ENCODE data around the gene TPPP.
"Not testable (repeated sequence)": the region's sequence is repeated elsewhere in the genome, so short reads cannot be mapped to it uniquely, and the experiment has no call there.

GRCh38 chr5:714215-715118 is 21.3 kb upstream of the TPPP start:
- TF ChIP-seq YY1 (IDR thresholded peaks at IDR 0.05; ENCODE audit: insufficient read depth, insufficient read length); SUZ12 (IDR thresholded peaks at IDR 0.05; ENCODE audit: extremely low read depth, insufficient read depth, insufficient read length): not testable (repeated sequence)
